ENCODE measurements around the gene SLC23A1. TPM values are rescaled to one million over a fixed set of nuclear protein-coding genes. Genes with fewer than 3 reads are reported as not detected.

SLC23A1 gene
- total and polyA plus RNA-seq, 9 of the 15 experiments (the other 6 are each of a cell fraction or from before 2014, with no cell fraction given) = 0.03 to 0.20 (median 0.05) TPM; not detected in 5

- H3K4me2 ChIP-seq (ENCODE audit: insufficient read depth, low read length) = no peak overlapping the region
- H3K36me3 ChIP-seq (ENCODE audit: control insufficient read depth, insufficient read depth, low read length) = no peaks in the 10 kb centered on the region
- intact Hi-C loops (cut with micrococcal nuclease) (loop anchor here (10.0 kb wide), 1 partner anchor 339 kb away; no protein-coding TSS in a partner anchor), in situ Hi-C loops (cut with MboI) (no loop called here)
- H3K4me1 ChIP-seq (replicated peaks in 1 of 2; ENCODE audit: control insufficient read depth in 2 of 2, insufficient read depth in 2 of 2, low read length in 2 of 2) = peaks cover 3 to 5% of the 10 kb centered on the region in 2 experiments; a peak in 3 of 5 replicates
- ChIA-PET CTCF (ENCODE audit: low intra/inter-chr PET ratio) (interaction anchor here (0.6 kb wide), 1 partner anchor 76 kb away, joined by 3 read pairs; no protein-coding TSS in a partner anchor), POLR2A (interaction anchor here (1.1 to 1.2 kb wide), 2 partner anchors 10 to 12 kb away, joined by 3 to 5 read pairs; no protein-coding TSS in a partner anchor)
- H4K20me1 ChIP-seq (replicated peaks; ENCODE audit: control insufficient read depth, insufficient read depth, low read length) = no peaks in the 10 kb centered on the region
- DNase-seq (ENCODE audit: extremely low read depth in 1 of 4, low spot score in 3 of 4) (no peak), FAIRE-seq (no peak), ATAC-seq (no peak)
- no peak overlapping the region for H2AFZ ChIP-seq (ENCODE audit: low read depth, low read length)
- no peaks in the 10 kb centered on the region for H3K79me2 ChIP-seq (ENCODE audit: control insufficient read depth, insufficient read depth, low read length)
- H3K27me3 ChIP-seq (ENCODE audit: control insufficient read depth in 2 of 2, insufficient read depth in 2 of 2, low read length in 2 of 2) = no peaks in the 10 kb centered on the region
- no TSS peak for BruUV-seq (replicated peaks)
- TF ChIP-seq PHB (CRISPR knock-in tag; IDR thresholded peaks at IDR 0.05) = no peak
- TF ChIP-seq JUND (IDR thresholded peaks at IDR 0.05; ENCODE audit: borderline replicate concordance, low read depth, low read length) = no peak
- TF ChIP-seq JUND (tag; IDR thresholded peaks at IDR 0.05; ENCODE audit: borderline replicate concordance, low read depth, low read length) = no peak
- TF ChIP-seq ZNF121 (CRISPR knock-in tag; conservative IDR thresholded peaks at IDR 0.05) = no peak
- TF ChIP-seq CSDE1 (IDR thresholded peaks at IDR 0.05) = no peak
- no peak for TF ChIP-seq IRF2 (CRISPR knock-in tag; IDR thresholded peaks at IDR 0.05)
- no peak for TF ChIP-seq ZNF280B (CRISPR knock-in tag; IDR thresholded peaks at IDR 0.05)
- TF ChIP-seq GTF3C2 (IDR thresholded peaks at IDR 0.05; ENCODE audit: borderline replicate concordance, extremely low read depth, insufficient read length) = no peak
- TF ChIP-seq PKNOX1 (IDR thresholded peaks at IDR 0.05) = no peak
- TF ChIP-seq NR0B1 (IDR thresholded peaks at IDR 0.05; ENCODE audit: partially characterized antibody) = no peak
- 76% methylated on average over 5 of the region's 5 CpGs for WGBS (ENCODE audit: insufficient coverage, low coverage, missing lambda C conversion rate)
- H3K9ac ChIP-seq (ENCODE audit: insufficient read depth in 1 of 2, low read depth in 2 of 2, low read length in 2 of 2) = no peak overlapping the region
- no peak overlapping the region for H3K4me3 ChIP-seq
- H3K27ac ChIP-seq (ENCODE audit: extremely low read depth, low read depth, low read length) = no peak overlapping the region
- no peaks in the 10 kb centered on the region for H3K9me1 ChIP-seq (ENCODE audit: control insufficient read depth, insufficient read depth, low read length)
- H3K9me3 ChIP-seq (replicated peaks; ENCODE audit: control insufficient read depth, insufficient read depth, low read depth, low read length) = no peaks in the 10 kb centered on the region
Observed at GRCh38 chr5:139425497-139425896, 42.4 kb upstream of the SLC23A1 start.
